ENCODE results near the gene STAT5A. TPM values are rescaled to one million over a fixed set of nuclear protein-coding genes. Genes with fewer than 3 reads are reported as not detected.
"Not testable (repeated sequence)": the region's sequence is repeated elsewhere in the genome, so short reads cannot be mapped to it uniquely, and the experiment has no call there.

The STAT5A gene
- total RNA-seq, 1 donor from 2014 or later: 7.3 TPM

- no peak for DNase-seq (ENCODE audit: low read depth)
These were observed 4.9 kb upstream of the STAT5A start for GRCh38 chr17:42283241-42284023.

GRCh38 chr17:42284024-42284369 lies 4.3 kb upstream of the STAT5A start:
- DNase-seq (ENCODE audit: low read depth): no peak

- no peak for DNase-seq (ENCODE audit: low read depth)
These were observed 3.7 kb upstream of the STAT5A start for GRCh38 chr17:42284566-42284965.

GRCh38 chr17:42285346-42286050 lies 2.8 kb upstream of the STAT5A start:
- DNase-seq (ENCODE audit: low read depth): no peak

- peak; percentile 39 for DNase-seq (ENCODE audit: low read depth)
These were observed 1.7 kb upstream of the STAT5A start for GRCh38 chr17:42286411-42287221.

- peak; percentile 77 for DNase-seq (ENCODE audit: low read depth)
These were observed 857 bp upstream of the STAT5A start for GRCh38 chr17:42287305-42287976.

GRCh38 chr17:42288803-42289610 lies 709 bp downstream of the STAT5A start:
- DNase-seq (ENCODE audit: low read depth): no peak

GRCh38 chr17:42289611-42290181 lies 1.4 kb downstream of the STAT5A start:
- no peak for DNase-seq (ENCODE audit: low read depth)

GRCh38 chr17:42290577-42290976 lies 2.3 kb downstream of the STAT5A start:
- no peak for DNase-seq (ENCODE audit: low read depth)

- no peak for DNase-seq (ENCODE audit: low read depth)
These were observed 2.8 kb downstream of the STAT5A start for GRCh38 chr17:42291129-42291528.

- DNase-seq (ENCODE audit: low read depth): no peak
These were observed 6.4 kb downstream of the STAT5A start for GRCh38 chr17:42294469-42295398.

GRCh38 chr17:42296012-42296411 lies 7.7 kb downstream of the STAT5A start:
- no peak for DNase-seq (ENCODE audit: low read depth)

GRCh38 chr17:42297775-42298174 lies 9.5 kb downstream of the STAT5A start:
- DNase-seq (ENCODE audit: low read depth): not testable (repeated sequence)

GRCh38 chr17:42299361-42299760 lies 11.1 kb downstream of the STAT5A start:
- not testable (repeated sequence) for DNase-seq (ENCODE audit: low read depth)

- DNase-seq (ENCODE audit: low read depth): not testable (repeated sequence)
These were observed 11.6 kb downstream of the STAT5A start for GRCh38 chr17:42299913-42300312.

GRCh38 chr17:42301022-42301421 lies 12.7 kb downstream of the STAT5A start:
- no peak for DNase-seq (ENCODE audit: low read depth)

- no peak for DNase-seq (ENCODE audit: low read depth)
These were observed 15.4 kb downstream of the STAT5A start for GRCh38 chr17:42303694-42304093.

- no peak for DNase-seq (ENCODE audit: low read depth)
These were observed 16.1 kb downstream of the STAT5A start for GRCh38 chr17:42304187-42305030.
